Uterus (tissue), 2 donors: ENCODE measurements around the gene SCFD2.

Source experiments
- POLR2A ChIP-seq, 2 donors: fragments of 450-650 bp; IDR thresholded peaks; one replicate each; pipeline ENCODE4 v1.6.1; 2016; ENCODE audit warnings: antibody characterized with exemption in 2 of 2, mild to moderate bottlenecking in 1 of 2, moderate library complexity in 1 of 2
- TF ChIP-seq, protein P1 (sequence below), 4 experiments: fragments of 200-600 bp in 2 of 4; fragments of 450-650 bp in 2 of 4; sonication (generic) in 2 of 4; IDR thresholded peaks; one replicate each; pipeline ENCODE4 v1.5.1; 2016 to 2019; ENCODE audit warnings: antibody characterized with exemption in 4 of 4, mild to moderate bottlenecking in 2 of 4, moderate library complexity in 1 of 4

DNA sequence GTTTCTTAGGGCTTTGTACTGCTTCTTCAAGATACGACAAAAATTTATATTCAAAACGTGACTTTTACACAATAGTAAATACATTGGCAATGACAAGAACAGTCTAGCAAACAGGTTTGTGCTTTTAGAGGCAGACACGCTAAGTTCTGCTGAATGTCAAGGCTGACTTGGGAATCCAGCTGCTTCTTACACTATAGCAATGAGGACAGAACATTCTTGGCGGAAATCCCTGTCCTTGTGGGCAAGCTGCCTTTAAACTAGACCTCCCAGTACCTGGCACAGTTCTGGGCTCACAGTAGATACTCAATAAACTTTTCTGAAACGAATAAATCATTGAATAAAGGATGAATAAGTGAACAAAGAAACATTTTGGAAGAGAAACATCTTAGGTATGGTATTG is 355.5 kb downstream of the SCFD2 start:
- TF ChIP-seq, protein P1, sequence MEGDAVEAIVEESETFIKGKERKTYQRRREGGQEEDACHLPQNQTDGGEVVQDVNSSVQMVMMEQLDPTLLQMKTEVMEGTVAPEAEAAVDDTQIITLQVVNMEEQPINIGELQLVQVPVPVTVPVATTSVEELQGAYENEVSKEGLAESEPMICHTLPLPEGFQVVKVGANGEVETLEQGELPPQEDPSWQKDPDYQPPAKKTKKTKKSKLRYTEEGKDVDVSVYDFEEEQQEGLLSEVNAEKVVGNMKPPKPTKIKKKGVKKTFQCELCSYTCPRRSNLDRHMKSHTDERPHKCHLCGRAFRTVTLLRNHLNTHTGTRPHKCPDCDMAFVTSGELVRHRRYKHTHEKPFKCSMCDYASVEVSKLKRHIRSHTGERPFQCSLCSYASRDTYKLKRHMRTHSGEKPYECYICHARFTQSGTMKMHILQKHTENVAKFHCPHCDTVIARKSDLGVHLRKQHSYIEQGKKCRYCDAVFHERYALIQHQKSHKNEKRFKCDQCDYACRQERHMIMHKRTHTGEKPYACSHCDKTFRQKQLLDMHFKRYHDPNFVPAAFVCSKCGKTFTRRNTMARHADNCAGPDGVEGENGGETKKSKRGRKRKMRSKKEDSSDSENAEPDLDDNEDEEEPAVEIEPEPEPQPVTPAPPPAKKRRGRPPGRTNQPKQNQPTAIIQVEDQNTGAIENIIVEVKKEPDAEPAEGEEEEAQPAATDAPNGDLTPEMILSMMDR (IDR thresholded peaks at IDR 0.05): no peak
- TF ChIP-seq POLR2A (IDR thresholded peaks at IDR 0.05): no peak
